NCI-H128 (cell line): Measurements from ENCODE around the gene CEACAM21.

ENCODE experiments used
- DNase-seq: peaks from one replicate; lab custom pipeline; 2025; ENCODE audit not compliant: unreplicated experiment; lab: John Stamatoyannopoulos, UW

The CEACAM21 gene

GRCh38 chr19:41616792-41617621 lies 41.0 kb downstream of the CEACAM21 start:
- DNase-seq: no peak

- no peak for DNase-seq
Measured at GRCh38 chr19:41617941-41618730, 42.2 kb downstream of the CEACAM21 start.

GRCh38 chr19:41619018-41619556 lies 43.1 kb downstream of the CEACAM21 start:
- no peak for DNase-seq

DNA sequence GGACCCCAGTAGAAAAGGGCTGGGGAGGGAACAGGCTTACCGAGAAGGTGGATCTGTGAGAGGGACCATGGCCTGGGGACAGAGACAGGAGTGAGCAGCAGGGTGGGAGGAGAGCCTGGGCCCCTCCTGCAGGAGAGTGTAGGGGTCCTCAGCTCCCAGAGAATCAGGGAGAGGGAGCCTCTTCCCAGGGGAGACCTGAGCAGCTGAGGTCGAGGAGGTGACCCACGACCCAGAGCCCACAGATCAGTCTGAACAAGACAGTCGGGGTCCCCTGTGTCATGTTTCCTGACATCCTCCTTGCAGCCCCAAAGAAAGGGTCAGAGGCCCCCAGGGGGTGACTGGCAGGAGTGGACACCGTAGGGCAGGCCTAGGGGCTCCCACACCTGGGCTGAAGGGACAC lies 44.2 kb downstream of the CEACAM21 start:
- no peak for DNase-seq

DNA sequence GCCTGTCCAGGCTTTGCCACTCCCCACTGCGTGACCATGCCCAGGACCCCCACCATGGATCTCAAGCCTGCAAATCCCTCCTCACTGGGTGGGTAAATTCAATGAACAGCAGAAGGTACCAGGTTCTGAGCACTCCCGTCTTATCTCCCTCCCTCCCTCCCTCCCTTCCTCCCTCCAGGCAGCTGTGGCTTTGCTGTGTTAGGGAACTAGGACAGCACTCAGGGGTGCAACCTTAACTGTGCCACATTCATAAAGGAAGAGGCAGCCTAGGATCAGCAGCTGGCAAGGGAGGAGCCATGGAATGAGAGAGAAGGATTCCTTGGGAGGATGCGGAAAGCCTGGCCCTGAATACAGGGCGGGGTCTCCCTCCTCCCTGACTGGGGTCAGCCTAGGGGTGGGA lies 45.3 kb downstream of the CEACAM21 start:
- DNase-seq: no peak

DNA sequence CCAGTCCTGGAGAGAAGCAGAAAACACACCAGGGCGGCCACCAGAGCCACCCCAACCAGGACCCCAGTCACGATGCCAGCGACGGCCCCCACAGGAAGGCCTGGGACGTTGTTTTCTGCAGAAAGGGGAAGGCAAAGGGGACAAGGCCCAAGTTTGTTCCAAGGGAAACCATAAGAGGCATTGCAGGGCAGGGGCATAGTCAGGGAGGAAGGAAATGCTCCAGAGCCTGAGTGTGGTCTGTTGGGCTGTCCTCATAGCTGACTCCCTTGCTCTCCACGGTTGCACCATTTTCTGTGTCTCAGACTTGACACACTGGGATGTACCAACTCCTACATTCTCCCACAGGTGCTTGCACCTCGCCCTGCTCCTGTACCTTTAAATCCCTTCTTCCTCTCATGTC lies 45.7 kb downstream of the CEACAM21 start:
- DNase-seq: no peak

GRCh38 chr19:41623360-41623759 lies 47.4 kb downstream of the CEACAM21 start:
- DNase-seq: no peak

- DNase-seq: no peak
Measured at GRCh38 chr19:41624515-41624914, 48.5 kb downstream of the CEACAM21 start.

- DNase-seq: no peak
Measured at GRCh38 chr19:41624937-41625336, 49.0 kb downstream of the CEACAM21 start.

- no peak for DNase-seq
Measured at GRCh38 chr19:41626278-41626677, 50.3 kb downstream of the CEACAM21 start.

DNA sequence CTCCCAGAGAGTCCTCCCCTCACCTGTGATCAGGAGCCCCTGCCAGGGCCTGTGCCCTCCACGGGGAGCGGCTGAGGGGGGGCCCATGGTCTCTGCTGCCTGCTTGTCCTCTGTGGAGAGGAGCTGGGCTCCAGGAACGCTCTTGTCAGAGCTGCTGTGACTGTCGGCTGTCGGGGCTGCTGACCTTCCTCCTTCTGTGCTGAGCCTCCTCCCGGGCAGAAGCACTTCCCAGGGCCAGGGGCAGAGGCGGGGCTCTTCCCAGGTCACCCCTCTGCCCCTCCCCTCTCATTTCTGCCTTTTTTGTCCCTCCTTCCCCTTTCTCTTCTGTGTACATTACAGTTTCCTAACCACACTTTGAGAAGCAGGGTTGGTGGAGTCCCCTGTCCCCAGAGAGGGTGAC lies 50.9 kb downstream of the CEACAM21 start, which contains the start of gene CEACAM4:
Gene CEACAM4, minus strand, starts transcription at position 198 of the 400 bp plus-strand sequence. Its CDS starts 111 bp downstream, at position 87.
- DNase-seq: no peak

GRCh38 chr19:41627966-41628675 lies 52.2 kb downstream of the CEACAM21 start:
- no peak for DNase-seq
